Activated naive CD8-positive, alpha-beta T cell treated with anti-CD3 and anti-CD28 coated beads, Interleukin-2, amount 50 U/mL, for 24 hours (primary cell): ENCODE results near the gene GRIP2.
A peak's percentile ranks its signal among the peaks of the same experiment; 100 is the strongest.

ENCODE experiments used
- ATAC-seq: fragments of 150-1000 bp; cut with Tn5 transposase; one replicate; pipeline ENCODE4 v1.10.0; 2021
- DNase-seq: peaks from one replicate; pipeline ENCODE4 v3.0.0; 2021
- H3K27ac Mint-ChIP-seq: one replicate; pipeline ENCODE4 v1.8.0; 2021; ENCODE audit warnings: mild to moderate bottlenecking, mixed read lengths
- H3K27me3 Mint-ChIP-seq: one replicate; pipeline ENCODE4 v1.8.0; 2021; ENCODE audit warnings: mixed read lengths
- H3K36me3 Mint-ChIP-seq: one replicate; pipeline ENCODE4 v1.8.0; 2021; ENCODE audit warnings: low read depth, mixed read lengths
- H3K4me1 Mint-ChIP-seq: one replicate; pipeline ENCODE4 v1.8.0; 2021; ENCODE audit warnings: mixed read lengths
- H3K4me3 Mint-ChIP-seq: one replicate; pipeline ENCODE4 v1.8.0; 2021; ENCODE audit warnings: mild to moderate bottlenecking, moderate library complexity, mixed read lengths
- H3K9me3 Mint-ChIP-seq: one replicate; pipeline ENCODE4 v1.8.0; 2021; ENCODE audit warnings: mixed read lengths

Gene GRIP2

DNA sequence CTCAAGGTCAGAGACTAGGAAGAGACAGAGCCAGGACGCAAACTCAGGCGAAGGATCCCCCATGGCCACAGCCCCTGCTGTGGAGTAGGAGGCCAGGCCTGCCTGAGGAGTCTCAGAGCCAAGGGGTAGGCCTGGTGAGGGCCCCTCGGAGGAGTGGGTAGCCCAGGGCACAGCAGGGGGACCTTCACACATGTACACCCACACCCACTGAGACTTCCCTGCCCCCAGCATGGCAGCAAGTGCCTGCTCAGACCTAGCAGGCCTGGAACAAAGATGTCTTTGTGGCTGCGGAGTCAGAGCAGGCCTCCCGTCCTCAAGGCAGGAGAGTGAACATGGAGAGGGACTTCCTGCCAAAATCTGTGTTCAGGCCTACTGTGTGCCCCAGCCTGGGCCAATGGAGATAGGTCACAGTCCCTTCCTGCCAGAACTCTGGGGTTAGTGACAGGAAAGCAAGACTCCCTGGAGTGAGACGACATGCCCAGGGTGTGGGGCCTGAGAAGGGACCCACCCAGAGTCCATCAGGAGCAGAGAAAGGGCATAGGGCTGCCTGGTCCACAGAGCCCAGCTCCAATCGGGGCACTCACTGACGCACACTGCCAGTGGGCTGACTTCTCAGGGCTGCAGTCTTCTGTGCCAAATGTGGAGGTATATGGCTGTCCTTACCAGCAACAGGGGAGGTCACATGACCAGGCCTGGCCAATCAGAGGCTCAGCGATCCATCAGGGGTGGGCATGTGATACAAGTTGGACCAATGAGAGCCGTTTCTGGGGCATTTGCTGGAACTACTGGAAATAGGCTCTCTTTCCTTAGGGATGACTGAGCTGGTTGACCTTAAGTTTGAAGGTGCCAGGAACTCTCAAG is 2.3 kb downstream of the GRIP2 start:
- no peak overlapping the region for H3K4me3 Mint-ChIP-seq
- H3K36me3 Mint-ChIP-seq: no peaks in the 10 kb centered on the region
- DNase-seq (no peak), ATAC-seq (no peak)
- H3K9me3 Mint-ChIP-seq: no peaks in the 10 kb centered on the region
- H3K4me1 Mint-ChIP-seq: no peaks in the 10 kb centered on the region
- H3K27ac Mint-ChIP-seq: no peak overlapping the region
- peaks cover 3% of the 10 kb centered on the region for H3K27me3 Mint-ChIP-seq

DNA sequence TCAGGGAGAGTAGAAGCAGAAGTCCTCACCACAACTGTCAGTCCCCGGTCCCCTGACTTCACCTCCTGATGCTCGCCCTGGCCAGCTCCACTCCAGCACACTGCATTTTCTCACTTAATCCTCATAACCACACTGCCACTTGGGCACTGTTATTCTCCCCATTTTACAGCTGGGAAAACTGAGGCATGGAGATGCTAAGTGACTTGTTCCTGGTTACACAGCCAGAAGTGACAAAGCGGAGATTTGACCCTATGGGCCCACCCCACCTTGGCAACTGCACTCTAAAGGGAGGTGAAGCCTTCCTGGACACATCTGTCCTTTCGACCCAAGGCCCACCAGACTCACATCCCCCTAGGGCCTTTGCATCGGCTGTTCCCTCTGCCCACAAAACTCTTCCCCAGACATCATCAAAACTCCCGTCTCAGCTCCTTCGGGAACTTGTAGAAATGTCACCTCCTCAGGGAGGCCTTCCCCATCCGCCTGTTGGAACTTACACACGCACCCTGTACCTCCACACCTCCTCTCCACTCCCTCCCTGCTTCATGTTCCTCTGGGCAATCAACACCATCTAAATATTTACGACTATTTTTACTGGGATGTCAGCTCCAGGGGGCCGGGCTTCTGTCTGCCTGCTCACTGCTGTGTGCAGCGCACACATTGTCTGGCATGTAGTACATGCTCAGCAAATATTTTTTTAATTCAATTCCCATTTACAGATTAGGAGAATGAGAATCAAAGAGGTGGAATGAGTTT is 3.1 kb downstream of the GRIP2 start:
- ATAC-seq: no peak
- no peak for DNase-seq
- Mint-ChIP-seq H3K36me3 (no peaks in the 10 kb centered on the region), H3K27me3 (peaks cover 5% of the 10 kb centered on the region), H3K4me3 (no peak overlapping the region), H3K27ac (no peak overlapping the region), H3K4me1 (no peaks in the 10 kb centered on the region), H3K9me3 (no peaks in the 10 kb centered on the region)

DNA sequence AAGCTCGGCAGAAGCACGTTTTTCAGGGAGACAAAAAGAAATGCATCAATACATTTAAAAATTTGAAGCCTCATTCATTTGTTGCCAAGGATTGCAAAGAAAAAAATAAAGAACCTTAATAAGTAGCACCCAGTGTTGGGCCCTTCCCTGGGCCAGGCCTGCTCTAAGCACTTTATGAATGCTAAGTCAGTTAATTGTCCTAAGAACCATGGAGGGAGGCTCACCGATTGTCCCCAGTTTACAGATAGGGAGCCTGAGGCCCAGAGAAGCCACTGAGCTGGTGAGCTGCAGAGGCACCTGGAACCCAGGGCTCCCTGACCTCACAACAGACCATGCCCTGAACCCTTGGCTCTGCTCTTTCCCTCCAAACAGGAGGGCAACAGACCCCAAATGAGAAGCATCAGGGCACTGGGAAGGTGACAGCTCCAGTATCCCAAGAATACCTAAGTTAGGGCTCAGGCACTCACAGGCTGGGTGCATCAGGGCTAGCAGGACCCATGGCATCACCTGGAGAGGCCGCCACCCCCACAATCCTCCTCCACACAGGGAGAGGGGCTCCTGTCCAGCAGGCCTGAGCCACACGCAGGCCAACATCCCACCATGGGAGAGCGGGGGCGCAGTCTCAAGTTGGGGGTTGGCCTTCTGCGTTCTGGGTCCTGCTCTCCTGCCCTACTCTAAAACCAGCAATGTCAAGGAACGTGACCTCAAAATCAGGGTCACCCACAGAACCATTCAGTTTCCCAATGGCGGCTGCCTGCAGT is 3.9 kb downstream of the GRIP2 start:
- DNase-seq: no peak
- H3K27ac Mint-ChIP-seq: no peak overlapping the region
- peaks cover 7% of the 10 kb centered on the region for H3K27me3 Mint-ChIP-seq
- no peak for ATAC-seq
- no peak overlapping the region for H3K4me3 Mint-ChIP-seq
- H3K9me3 Mint-ChIP-seq: no peaks in the 10 kb centered on the region
- H3K4me1 Mint-ChIP-seq: no peaks in the 10 kb centered on the region
- H3K36me3 Mint-ChIP-seq: no peaks in the 10 kb centered on the region

DNA sequence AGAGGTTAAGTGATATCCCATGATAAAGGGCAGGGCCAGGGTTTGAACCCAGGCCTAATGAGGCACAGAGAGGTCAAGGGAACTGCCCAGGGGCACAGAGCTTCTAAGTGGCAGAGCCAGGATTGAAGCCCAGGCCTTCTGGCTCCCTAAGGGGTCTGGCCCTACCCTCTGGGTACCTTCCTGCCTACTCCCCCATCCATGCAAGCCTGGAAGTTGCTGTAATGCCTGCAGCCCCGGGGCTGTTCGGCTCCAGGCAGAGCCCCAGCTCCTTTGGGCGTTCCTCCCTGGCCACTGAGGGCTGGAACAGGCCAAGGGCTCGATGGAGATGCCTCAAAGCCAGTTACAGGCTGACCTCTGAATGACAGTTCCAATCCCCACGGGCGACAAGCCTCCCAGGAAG is 4.5 kb downstream of the GRIP2 start:
- Mint-ChIP-seq H3K36me3 (no peaks in the 10 kb centered on the region), H3K4me3 (no peak overlapping the region), H3K27ac (no peak overlapping the region), H3K4me1 (no peaks in the 10 kb centered on the region), H3K27me3 (peaks cover 10% of the 10 kb centered on the region), H3K9me3 (no peaks in the 10 kb centered on the region)
- DNase-seq: no peak
- ATAC-seq: no peak

DNA sequence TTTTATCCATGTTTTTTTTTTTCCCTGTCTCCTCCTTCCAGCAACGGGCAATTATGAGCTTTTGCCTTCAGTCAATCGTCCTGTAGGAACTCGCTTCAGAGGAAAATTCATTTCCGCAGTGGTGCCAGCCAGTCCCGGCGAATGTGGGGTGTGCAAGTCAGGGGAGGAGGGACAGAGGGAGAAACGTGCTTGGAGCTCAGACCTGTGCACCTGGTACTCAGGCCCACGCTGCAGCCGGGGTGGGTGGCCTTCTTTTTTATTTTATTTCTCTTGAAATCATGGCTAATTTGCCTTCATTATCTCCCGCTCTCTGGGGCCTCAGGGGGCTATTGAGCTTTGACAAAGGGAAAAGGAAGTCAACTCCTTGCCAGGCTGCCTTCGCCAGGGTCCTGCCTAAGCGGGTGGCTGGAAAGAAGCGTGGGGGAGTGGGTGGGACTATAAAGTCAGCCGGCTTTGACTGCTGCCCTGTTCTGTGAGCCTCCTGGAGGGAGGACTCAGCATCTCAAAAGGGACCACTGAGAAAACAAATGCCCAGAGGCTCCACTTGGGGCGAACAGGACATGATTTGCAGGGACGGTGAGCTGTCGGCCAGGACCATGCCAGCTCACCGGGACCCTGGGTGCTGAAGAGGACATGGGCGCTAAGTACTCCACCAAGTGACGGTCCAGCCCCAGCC is 5.5 kb downstream of the GRIP2 start:
- DNase-seq (no peak), ATAC-seq (no peak)
- Mint-ChIP-seq H3K4me1 (no peaks in the 10 kb centered on the region), H3K27ac (no peak overlapping the region), H3K27me3 (peaks cover 10% of the 10 kb centered on the region), H3K9me3 (no peaks in the 10 kb centered on the region), H3K4me3 (no peak overlapping the region), H3K36me3 (no peaks in the 10 kb centered on the region)

DNA sequence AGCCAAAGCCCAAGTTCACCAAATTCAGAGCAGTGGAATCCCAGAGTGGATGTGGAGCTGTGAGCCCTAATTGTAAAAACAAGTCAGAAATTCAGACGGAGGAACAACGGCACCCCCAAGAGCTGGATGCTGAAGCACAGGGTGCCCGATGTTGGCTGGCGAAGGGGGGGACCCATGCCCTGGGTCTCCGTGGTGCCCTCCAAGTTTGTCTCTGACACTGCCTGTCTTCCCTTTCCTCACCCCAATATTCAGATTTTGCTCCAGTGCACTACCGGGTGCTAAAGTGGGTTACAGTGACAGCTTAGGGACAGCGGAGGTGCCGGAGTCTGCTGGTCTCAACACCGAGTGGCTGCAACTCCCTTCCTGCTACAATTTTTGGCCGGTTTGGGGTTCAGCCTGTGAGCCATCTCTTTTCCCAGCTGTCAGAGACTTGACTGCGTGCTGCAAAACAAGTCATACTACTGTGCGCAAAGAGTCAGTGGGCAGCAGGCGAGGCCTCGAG is 6.6 kb downstream of the GRIP2 start:
- H3K9me3 Mint-ChIP-seq: no peaks in the 10 kb centered on the region
- H3K4me3 Mint-ChIP-seq: no peak overlapping the region
- no peaks in the 10 kb centered on the region for H3K4me1 Mint-ChIP-seq
- H3K36me3 Mint-ChIP-seq: no peaks in the 10 kb centered on the region
- peaks cover 11% of the 10 kb centered on the region for H3K27me3 Mint-ChIP-seq
- DNase-seq: no peak
- ATAC-seq: no peak
- no peak overlapping the region for H3K27ac Mint-ChIP-seq

DNA sequence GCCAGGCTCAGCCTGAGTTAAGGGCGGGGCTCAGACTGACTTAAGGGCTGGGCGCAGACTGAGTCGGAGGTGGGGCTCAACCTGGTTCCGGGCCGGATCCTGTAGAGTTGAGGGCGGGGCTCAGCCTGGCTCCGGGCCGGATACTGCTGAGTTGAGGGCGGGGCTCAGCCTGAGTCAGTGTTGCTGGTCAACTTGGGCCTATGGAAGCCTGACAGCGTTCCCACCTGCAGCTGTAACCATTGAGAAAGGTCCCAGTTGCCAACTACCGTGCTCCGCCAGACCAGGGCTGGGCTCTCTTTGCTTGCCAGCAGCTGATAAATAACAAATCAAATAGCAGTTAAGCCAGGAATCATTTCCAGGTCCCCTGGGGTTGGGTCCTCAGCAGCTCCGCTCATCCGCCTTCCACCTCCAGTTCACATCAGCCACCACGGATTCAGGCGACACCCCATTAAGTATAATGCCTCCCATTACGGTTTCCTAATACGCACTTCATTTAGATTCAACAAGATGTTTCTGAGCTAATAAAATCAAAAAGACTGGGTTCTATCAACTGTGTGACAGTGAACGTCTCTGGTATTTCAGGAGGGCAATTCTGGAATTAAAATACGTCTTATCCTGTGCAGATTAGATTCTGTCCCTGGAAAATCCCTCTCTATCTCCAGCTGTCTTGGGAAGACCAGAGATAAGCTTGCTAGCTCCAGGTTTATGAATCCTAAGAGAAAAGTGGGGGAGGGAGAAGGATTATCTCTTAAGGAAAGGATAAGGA is 7.3 kb downstream of the GRIP2 start:
- H3K4me1 Mint-ChIP-seq: no peaks in the 10 kb centered on the region
- peaks cover 14% of the 10 kb centered on the region for H3K27me3 Mint-ChIP-seq
- H3K36me3 Mint-ChIP-seq: no peaks in the 10 kb centered on the region
- H3K27ac Mint-ChIP-seq: no peak overlapping the region
- no peak for DNase-seq
- H3K4me3 Mint-ChIP-seq: no peak overlapping the region
- H3K9me3 Mint-ChIP-seq: no peaks in the 10 kb centered on the region
- ATAC-seq: no peak

DNA sequence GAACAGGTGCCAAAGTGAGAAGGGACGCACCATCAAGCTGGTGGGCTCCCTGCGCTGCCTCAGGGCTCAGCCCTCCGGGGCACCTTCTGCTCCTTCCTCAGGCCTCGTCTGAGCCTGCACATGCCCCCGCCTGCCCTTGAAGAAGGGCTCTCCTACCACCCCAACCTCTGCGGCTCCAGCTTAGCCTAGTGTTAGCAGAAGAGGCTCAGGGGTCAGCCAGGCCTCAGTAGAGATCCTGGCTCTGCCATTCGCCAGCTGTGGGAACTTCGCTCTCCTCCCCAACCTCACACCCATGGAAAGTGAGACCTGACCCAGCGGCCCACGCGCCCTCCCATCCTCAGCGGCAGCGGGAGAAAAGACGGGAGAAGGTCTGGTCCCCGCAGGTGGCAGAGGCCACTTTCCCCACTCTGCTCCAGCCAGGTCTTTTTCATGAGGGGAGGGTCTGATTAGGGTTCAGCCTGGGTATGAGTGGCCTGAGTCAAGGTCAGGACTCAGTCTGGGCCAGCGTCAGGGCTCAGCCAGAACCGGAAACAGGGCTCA is 8.2 kb downstream of the GRIP2 start:
- DNase-seq (no peak), ATAC-seq (no peak)
- Mint-ChIP-seq H3K4me1 (no peaks in the 10 kb centered on the region), H3K27me3 (peaks cover 17% of the 10 kb centered on the region), H3K4me3 (no peak overlapping the region), H3K36me3 (no peaks in the 10 kb centered on the region), H3K9me3 (no peaks in the 10 kb centered on the region), H3K27ac (no peak overlapping the region)

DNA sequence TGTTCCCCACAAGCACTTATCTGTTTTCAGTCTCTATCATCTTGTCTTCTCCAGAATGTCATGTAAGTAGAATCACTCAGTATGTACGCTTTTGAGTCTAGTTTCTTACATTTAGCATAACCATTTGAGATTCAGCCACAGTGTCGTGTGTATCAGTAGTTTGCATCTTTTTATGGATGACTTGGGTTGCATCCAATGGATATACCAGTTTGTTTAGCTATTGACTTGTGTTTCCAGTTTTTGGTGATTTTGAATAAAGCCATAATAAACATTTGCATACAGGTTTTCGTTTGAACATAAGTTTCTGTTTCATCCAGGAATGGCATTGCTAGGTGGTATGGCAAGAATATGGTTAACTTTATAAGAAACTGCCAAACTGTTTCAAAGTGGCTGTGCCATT is 12.1 kb downstream of the GRIP2 start:
- no peak for ATAC-seq
- Mint-ChIP-seq H3K9me3 (no peaks in the 10 kb centered on the region), H3K36me3 (no peaks in the 10 kb centered on the region), H3K27ac (no peak overlapping the region), H3K27me3 (peaks cover 16% of the 10 kb centered on the region), H3K4me3 (no peak overlapping the region), H3K4me1 (peaks cover 2% of the 10 kb centered on the region)
- DNase-seq: no peak

DNA sequence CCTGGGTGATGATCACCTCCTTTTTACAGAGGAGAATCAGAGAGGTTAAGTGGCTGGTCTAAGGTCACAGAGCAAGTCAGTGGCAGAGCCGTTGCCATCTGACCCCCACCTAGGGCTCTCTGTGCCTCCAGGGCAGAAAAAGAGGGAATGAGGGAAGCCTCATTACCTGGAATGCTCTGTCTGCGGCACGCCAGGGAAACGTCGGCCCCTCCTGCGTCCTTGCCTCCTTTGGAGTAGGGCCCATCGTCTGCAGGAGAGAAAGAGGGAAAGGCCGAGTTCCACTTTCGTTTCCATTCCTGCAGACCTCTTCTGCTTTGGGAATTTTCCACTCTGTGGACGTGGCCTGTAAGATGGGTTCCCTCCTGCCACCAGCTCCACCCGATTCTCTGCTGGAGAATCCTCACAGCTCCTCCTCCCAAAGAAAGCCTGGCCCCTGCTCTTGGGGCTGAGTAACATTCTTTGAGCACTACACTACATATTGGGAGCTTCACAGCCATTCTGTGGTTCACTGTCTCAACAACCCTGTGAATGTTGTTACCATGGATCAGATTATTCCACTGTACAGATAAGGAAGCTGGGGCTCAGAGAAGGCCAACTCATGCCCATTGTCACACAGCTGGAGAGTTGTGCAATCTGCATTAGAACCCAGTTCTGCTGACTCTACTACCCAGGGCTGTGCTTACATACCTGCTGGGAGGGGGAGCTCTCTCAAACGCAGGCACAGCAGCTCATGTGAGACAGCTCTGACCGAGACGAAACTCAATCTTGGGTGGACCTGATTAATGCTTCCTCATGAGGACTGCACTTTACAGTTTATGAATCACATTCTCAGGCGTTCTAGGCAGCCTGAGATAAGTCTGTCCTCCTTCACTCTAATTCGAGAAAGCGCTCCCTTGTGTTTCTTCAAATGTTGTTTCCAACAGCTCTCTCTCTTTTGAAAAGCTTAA is 14.2 kb downstream of the GRIP2 start:
- H3K9me3 Mint-ChIP-seq: no peaks in the 10 kb centered on the region
- peaks cover 10% of the 10 kb centered on the region for H3K27me3 Mint-ChIP-seq
- H3K27ac Mint-ChIP-seq: no peak overlapping the region
- H3K36me3 Mint-ChIP-seq: no peaks in the 10 kb centered on the region
- H3K4me3 Mint-ChIP-seq: no peak overlapping the region
- DNase-seq: no peak
- ATAC-seq: peak; percentile 21
- H3K4me1 Mint-ChIP-seq: peaks cover 2% of the 10 kb centered on the region

DNA sequence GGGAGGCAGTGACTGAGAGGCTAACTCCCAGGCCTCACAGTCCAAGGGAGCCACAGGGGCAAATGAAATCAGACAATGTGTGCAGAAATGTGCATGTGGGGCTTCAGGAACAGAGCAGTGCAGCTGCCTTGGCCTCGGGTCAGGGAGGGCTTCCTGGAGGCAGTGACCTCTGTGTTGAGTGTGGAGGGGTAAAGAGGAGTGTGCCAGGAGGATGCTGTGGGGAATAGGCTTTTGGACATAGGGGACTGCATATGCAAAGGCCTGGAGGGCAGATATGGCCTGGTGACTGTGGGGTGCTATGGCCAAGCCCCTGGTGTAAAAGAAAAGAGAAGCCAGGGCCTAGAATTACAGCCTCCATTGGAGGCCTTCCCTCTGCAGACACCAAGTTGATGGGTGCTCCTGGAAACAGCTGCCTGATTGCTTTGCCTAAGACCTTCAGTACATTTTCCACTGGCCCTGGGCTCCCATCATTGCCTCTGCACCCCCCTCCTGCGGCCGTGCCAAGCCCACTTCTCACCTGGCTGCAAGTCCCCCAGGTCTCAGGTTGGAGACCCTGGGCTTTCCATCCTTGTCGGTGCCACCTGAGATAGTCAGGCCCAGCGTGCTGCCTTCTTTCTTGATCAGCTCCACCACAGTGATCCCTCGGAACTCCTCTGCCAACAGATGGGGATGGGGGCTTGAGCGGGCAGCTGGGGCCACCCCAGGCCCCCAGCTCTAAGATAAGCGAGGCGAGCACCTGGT is 15.1 kb downstream of the GRIP2 start:
- H3K27me3 Mint-ChIP-seq: peaks cover 10% of the 10 kb centered on the region
- H3K9me3 Mint-ChIP-seq: no peaks in the 10 kb centered on the region
- H3K36me3 Mint-ChIP-seq: no peaks in the 10 kb centered on the region
- no peak for ATAC-seq
- no peak overlapping the region for H3K27ac Mint-ChIP-seq
- DNase-seq: no peak
- H3K4me3 Mint-ChIP-seq: no peak overlapping the region
- peaks cover 2% of the 10 kb centered on the region for H3K4me1 Mint-ChIP-seq

DNA sequence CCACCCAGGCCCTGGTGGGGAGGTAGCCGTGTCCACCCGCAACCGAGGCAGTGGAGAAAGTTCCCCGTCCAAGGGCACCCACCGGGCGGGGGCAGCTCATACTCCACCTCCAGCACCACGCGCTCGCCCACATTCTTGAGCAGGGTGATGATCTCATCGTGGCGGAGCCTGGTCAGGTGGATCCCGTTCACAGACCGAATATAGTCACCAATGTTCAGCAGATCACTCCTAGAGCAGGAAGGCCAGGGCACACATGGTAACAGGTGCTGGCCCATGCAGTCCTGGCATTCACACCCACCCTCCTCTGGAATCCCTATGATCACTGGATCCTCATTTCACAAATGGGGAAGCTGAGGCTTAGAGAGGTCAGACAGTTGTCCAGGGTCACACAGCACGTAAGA is 15.8 kb downstream of the GRIP2 start:
- Mint-ChIP-seq H3K27ac (no peak overlapping the region), H3K36me3 (no peaks in the 10 kb centered on the region), H3K27me3 (peaks cover 8% of the 10 kb centered on the region), H3K4me1 (peaks cover 2% of the 10 kb centered on the region), H3K4me3 (no peak overlapping the region), H3K9me3 (no peaks in the 10 kb centered on the region)
- DNase-seq: no peak
- peak; percentile 15 for ATAC-seq
